RKO (cell line): ENCODE results near the gene CNTNAP2.
"Not testable (repeated sequence)": the region's sequence is repeated elsewhere in the genome, so short reads cannot be mapped to it uniquely, and the experiment has no call there.

Experiments
- DNase-seq: peaks from one replicate; pipeline ENCODE4 v3.0.0-alpha.2; 2016; ENCODE audit warnings: low spot score

Gene CNTNAP2

DNA sequence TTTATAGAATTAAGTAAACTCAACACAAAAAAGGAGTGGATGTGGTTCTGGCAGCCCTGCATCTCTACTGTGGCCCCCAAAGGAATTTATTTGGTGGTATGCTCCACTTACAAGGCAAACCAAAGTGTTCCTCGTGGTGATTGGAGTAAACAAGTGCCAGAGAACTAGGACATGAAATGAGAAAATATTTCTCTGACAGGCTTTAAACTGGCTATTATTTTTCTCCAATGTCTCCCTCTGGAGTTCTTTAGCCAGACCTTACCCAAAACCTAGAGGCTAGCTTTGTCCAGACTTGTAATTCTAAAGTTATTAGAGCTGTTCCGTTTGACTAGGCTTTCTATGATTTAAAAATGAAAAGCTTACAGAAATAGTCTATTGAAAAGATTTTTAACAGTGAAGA, 990.1 kb downstream of the CNTNAP2 start:
- no peak for DNase-seq

DNA sequence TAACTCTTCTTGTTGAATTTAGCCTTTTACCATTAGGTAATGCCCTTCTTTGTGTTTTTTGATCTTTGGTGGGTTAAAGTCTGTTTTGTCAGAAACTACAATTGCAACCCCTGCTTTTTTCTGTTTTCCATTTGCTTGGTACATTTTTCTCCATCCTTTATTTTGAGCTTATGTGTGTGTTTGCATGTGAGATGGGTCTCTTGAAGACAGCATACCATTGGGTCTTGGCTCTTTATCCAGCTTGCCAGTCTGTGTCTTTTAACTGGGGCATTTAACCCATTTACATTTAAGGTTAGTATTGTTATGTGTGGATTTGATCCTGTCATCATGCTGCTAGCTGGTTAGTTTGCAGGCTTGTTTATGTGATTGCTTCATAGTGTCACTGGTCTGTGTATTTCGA, 997.9 kb downstream of the CNTNAP2 start:
- DNase-seq = not testable (repeated sequence)

DNA sequence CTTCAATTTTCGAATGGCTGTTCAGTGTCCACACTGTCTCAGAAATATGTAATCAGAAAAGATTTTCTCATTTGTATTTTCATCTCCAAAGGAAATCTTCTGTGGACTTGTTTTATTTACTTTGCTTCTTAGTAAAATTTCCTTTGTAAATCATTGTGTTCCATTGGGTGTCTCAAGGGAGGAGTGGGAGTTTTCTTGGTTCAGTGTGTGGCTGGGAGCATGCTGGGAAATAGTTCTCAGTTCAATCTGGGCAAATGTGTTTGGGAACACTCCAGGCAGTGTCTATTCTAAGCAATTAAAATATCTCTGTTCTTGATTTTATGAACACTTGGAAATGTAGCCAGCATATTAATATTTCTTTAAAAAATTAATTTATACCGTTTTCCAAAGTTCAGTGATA, 1019.8 kb downstream of the CNTNAP2 start:
- DNase-seq = no peak

DNA sequence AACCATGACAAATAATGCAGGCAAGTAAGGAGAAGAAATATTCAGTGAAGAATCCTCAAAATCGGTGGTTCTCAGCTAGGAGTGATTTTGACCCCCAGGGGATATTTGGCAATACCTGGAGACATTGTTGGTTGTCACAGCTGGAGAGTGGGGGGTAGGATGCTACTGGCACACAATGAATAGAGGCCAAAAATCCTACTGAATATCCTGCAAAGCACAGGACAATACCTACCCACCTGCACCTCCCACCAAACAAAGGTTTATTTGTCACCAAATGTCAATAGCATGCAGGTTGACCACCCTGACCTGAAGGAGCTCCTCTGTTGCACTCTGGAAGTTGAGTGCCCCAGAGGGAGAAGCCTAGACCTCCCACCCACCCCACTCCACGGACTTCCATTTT, 1028.6 kb downstream of the CNTNAP2 start:
- no peak for DNase-seq

DNA sequence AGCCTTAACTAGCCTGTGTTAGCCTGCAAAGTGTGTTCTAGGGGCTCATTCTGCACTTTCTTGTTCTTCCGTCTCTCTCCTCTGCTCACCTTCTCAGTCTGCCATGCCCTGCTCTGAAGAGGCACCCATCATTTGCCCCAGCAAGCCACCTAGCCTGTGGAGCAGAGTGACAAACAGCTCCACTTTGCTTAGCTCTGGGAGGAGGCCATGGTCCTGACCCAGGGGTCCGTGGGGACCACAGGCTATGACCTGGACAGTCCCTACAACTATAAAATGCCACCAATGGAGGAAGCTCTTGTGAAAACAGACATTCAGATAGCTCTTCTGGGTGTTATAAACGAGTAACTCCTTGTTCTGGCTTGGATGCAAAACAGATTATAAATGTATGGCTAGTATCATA, 1029.6 kb downstream of the CNTNAP2 start:
- DNase-seq = no peak

DNA sequence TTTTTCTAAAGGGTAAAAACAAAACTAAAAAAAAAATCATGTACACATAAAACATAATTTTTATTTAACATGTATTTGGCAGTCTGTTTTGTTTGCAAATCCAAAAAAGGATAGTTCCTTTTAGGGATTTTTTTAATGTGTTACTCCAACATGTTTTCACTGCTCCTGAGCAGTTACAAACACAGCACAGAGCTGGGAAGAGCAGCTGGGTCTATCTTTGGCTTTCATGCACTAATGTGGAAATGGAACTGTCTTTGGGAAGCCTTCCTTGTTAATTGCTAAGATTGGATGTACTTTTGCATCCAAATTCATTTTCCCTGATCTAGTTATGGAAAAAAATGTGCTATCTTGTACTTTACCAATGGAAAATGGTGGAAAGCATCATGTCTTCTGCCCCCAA, 1035.1 kb downstream of the CNTNAP2 start:
- DNase-seq = no peak

DNA sequence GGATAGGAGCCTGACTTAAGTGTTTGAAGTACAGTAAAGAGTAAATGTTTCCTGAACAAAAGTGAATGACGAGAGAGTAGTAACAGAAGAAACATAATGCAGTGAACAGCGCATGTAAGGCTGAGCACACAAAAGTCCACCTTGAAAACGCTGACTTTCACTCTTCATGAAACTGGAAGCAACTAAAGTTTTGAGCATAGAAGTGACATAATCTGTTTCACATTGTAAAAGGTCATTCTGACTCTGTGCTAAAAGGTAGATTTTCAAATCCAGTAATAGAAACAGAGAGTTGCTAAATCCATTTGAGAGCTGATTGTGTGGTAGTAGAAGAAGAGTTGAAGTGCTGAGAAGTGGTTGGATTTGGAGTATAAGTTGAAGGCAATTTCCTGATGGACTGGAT, 1037.0 kb downstream of the CNTNAP2 start:
- no peak for DNase-seq

DNA sequence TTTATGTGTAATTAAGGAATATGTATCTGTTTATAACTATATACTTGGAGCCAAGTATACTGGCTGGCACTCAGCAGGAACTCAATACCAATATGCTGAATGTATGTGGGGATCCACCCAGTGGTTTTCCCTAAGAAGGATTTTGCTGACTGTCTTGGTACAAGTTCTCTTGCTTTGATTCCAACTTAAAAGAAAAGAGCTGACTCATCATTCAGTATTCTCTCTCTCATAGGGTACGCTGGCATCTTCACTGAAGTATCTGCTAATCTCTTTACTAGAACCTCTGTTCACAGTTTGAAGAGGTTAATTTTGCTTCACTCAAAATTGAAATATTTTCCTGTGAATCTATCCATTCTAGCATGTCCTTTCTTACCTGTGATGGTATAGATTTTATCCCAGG, 1044.8 kb downstream of the CNTNAP2 start:
- no peak for DNase-seq

DNA sequence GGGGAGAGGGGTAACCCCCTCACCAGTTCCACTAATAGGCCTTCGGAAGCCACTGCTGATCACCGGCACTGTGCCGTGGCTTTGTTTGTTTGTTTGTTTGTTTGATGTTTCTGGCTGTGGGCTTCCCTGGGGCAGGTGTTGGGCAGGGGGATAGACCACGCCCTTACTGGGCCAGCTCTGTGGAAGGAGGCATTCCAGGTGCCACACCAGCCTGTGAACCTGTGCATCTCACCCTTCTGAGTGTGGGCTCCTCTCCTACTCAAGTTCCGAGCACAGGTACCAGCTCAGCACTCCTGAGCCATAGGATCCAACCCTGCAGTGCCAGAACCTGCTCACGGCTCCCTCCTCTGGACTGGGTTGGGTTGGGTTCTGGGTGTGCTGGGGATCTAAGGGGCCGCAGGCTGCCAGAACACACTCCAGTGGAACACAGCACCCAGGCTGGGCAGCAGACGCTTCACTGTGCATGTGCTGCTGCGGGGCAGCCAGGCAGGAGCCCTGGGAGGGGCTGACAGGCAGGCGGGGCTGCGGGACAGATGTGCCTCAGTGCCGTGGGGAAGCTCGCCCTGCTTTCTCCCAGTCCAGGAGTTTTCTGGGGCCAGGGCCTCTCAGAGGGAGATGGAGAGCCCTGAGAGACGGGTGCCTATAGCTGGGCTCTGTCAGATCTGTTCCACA, 1053.9 kb downstream of the CNTNAP2 start:
- DNase-seq = no peak

DNA sequence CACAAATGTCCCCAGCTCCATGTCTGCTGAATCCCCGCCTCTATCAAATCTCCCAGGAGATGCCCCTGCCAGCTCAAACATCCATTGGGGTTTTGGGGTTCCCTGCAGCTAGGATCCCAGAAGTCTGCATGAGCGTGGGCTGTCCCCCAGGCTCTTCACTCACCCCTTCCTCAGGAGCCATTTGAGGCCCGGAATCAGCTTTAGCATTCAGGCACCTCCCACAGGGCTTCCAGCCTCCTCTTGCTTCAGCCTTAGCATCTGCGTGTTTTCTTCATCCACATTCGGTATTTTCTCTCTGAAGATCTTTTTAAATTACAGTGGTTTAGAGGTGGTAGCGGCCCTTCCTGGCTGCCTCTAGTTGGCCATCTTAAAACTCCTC, 1054.4 kb downstream of the CNTNAP2 start:
- DNase-seq = no peak

DNA sequence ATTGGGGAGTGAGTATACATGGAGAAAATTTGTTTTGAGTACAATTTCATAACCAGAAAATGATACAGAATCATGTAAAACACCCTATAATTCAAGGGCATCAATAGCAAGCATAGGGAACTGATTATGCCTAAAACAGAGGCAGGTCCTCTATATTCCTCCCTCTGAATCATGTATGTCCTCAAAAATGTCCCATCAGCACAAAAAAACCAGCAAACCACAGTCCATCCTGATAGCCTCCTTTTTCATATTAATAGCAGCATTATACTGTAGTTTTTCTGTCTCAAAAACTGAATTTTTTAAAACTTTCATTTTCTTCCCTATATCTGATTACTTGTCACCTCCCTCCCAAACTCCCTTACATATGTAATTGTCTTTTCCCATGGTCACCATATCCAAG, 1057.3 kb downstream of the CNTNAP2 start:
- no peak for DNase-seq

DNA sequence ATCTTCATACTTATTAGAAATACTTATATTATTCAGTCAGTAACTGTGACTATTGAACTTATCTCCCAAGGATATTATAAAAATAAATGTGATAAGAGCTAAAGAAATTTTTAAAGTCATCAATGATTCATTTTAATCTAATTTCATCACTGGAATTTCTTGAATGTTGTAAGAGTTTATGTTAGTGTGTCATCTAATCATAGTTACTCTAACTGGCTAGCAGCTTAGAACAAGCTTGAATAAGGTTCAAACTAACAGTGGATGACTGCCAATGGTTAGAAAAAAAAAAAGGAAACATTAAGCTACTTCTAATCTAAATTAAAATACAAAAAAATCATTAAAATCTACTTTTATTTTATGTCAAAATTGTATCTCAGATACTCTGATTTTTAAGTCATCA, 1066.3 kb downstream of the CNTNAP2 start:
- no peak for DNase-seq

DNA sequence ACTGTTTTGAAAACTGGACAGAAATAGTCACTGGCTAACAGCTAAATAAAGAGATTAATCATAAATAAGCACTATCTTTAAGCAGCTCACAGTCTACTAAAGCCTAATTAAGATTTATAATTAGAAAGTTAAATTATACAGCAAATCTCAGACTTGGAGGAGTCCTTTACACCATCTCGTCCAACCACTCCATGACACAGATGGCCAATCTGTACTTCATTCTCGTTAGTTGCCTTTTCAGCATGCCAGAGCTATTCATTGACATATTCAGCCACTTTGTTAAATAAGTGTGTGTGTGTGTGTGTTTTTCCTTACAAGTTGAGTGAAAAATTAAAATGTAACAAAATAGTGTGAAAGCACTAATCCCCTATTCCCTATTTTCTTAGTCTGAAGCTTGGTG, 1066.7 kb downstream of the CNTNAP2 start:
- DNase-seq = no peak

DNA sequence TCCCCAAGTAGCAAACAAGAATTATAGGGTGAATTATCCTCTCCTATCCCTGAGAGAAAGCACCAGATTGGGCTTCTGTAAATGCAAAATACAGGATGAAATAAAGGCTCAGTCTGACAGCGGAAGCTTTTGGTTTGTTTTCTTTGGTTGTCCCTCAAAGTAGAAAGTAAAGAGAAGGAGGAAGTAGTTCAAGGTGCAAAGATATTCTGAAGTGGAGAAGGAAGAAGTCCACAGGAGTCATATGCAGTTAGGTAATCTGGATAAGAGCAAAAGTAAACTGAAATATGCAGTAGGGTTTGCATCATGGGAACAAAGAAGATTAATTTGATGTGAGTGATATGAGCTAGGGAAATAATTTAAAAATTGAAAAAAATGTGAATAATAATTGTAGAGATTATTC, 1071.9 kb downstream of the CNTNAP2 start:
- no peak for DNase-seq

DNA sequence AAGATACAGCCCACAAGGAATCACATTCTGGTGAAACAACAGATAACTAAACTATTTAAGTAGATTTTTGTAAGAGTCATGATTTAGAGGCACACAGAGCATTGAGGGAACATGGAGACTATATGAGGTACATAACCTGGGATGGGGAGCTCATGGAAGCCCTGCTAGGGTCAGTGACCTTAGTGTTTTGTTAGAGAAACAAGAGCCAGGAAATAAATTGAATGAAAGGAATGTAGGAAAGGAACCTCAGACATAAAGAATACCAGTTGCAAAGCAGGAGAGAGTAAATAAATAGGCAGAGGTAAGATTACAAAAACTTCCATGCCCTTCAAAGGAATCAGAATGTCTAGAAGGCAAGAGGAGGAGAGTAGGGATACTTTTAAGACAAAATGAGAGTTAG, 1076.9 kb downstream of the CNTNAP2 start:
- DNase-seq = no peak

DNA sequence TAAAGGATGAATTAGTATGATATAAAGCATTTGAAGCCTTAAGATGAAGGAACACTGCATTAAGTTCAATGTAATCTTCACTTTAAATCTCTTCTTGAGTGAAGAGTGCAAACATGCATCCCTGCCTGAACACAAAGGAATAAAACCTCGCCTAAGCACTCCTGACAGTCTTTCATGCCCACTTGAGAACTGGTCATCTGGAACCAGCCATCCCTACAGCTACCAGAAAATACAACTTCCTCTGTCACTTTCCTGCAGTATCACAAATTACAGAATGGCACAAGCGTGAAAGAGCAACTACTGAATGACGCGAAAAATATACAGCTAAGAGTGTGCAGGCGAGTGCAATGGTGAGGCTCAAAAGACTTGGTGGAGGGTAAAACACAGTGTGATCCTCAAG, 1079.9 kb downstream of the CNTNAP2 start:
- DNase-seq = no peak

DNA sequence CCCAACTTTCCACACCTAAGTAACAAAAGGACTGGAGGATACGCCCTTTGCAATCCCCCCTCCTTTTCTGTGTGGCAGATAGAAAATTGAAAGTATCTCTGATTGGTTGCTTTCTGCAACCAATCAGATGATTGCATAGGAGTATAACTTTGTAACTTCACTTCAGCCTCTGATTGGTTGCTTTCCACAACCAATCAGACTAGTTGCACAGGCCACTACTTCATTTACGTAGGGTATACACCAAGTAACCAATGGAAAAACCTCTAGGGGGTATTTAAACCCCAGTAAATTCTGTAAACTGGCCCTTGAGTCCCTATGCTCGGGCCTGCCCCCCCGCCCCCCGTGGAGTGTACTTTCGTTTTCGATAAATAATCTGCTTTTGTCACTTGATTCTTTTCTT, 1080.4 kb downstream of the CNTNAP2 start:
- no peak for DNase-seq

DNA sequence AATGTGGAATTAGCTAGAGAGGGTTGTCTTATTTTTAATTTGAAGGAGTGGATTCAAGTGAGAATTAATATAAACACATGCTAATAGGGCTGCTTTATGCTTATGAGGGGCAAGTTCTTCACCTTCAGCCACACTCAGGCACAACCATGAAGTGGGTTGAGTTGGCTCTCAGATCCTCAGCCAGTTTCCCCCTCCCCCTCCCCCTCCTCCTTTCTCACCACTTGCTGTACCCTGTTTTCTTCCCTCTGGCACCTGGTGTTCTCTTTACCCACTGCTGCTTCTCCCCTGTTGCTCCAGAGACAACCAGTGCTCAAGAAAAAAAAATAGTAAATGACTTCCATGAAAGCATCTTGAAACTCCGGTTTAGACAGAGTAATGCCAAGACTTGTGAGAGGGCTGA, 1083.3 kb downstream of the CNTNAP2 start:
- DNase-seq = no peak

DNA sequence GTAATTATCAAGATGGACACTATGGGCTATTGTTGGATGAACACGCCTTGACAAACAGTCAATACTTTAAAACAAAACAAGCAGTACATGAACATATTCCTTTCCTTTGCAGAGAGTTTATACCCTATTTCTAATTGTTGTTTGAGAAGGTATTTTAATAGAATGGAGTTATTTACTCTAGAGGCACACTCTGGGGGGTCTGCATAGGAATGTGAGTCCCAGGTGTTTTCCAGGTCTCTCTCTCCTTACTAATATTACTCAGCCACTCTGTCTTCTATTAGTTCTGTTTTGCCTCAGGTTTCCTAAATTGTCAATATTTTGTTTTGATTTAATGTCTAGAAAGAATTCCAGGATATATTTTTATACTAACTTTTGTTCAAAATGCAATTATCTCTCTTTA, 1091.4 kb downstream of the CNTNAP2 start:
- DNase-seq = no peak

DNA sequence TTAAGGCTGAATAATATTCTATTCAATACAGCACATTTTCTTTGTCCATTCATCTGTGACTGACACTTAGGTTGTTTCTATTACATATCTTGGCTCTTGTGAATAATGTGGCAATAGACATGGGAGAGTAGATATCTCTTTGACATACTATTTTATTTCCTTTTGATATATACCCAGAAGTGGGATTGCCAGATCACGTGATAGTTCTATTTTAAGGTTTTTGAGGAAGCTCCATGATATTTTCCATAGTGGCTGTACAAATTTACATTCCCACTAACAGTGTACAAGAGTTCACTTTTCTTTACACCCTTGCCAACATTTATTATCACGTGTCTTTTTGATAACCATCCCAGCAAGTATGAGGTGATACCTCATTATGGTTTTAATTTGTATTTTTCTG, 1114.7 kb downstream of the CNTNAP2 start:
- DNase-seq = no peak

DNA sequence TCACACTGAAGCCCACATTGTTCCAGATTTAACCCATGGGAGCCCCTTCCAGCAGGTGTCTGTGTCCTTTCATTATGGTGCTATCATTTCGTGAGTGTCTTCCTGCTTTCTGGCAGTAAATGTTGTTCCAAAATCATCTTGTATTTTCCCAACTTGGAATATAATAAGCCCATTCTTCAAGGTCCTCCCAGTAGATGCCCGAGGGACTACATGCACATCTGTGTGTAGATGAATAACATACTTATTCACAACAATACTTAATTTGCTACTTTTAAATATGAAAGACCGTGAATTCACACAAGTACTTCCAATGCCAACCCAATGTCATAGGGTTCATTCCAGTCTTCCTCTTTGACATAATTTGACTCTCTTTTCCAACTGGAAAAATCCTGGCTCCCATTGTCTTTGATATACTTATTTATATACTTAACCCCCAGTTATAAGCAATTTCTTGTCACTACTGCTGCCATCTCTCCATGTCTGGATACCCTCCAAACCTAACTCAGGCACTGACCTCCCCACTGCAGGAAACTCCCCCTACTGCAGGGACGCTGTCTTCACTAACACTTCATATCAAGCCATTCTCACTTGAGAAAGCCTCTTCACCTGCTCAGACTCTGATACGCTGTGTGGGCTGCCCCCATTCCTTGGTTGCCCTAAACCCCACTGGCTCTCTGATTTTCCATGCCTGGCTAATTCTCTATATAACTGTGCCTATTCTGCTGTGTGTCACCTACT, 1119.2 kb downstream of the CNTNAP2 start:
- DNase-seq = no peak

DNA sequence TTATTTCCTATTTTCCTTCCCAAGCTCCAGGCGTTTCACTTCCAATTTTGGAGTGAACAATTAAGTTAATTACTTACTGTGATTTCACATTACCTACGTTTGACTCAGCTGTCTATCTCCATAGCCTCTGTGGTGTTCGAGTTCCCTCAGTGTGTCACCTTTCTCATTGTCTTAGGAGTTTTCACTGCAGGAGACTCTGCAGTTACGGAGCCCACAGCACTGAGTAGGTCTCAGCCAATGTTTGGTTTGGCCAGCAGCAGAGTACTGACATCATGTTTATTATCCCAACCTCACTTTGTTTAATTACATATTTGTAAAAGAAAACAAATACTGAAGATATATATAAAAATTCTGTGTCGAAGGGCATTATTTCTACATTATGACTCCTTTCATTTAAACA, 1123.9 kb downstream of the CNTNAP2 start:
- no peak for DNase-seq

DNA sequence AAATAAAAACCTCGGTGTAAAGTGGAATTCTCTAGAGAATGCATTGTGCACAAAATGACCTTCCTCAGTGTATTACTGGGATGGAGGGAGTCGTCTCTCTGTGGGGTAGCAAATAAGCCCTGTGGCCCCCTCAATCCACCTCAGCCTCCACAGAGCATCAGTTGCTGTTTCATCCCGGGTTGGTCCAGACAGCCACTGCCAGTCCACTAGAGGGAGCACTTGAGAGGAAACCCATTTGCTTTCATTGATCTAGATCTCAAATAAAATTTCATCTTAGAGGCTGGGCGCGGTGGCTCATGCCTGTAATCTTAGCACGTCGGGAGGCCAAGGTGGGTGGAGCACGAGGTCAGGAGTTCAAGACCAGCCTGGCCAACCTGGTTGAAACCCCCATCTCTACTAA, 1128.7 kb downstream of the CNTNAP2 start:
- DNase-seq = peak; percentile 72

DNA sequence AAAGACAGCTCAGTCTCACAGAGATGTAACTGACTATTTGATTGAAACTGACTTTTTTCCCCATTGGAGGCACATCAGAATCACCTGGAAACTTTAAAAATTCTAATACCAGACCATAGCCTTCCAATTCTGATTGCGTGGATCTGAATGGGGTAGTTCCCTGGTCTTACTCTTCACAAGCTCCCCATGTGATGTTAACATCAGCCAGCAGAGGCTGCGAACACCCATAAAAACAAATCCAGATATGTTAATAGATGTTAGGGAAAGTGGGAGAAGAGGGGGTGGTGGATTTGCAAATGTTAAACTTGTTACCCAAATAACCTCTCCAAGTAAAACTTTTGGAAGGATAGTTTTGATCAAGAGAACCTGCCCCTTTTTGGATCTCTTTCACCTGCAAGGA, 1133.4 kb downstream of the CNTNAP2 start:
- no peak for DNase-seq
